Stimulated activated CD4-positive, alpha-beta T cell treated with anti-CD3 and anti-CD28 coated beads, Interleukin-2, amount 100 ng/mL, for 48 hours (primary cell): Measurements from ENCODE around the gene SRSF12.

Experiments
- DNase-seq, 2 donors: peaks; one replicate each; pipeline ENCODE4 v3.0.0-alpha.2; 2020

Gene SRSF12

GRCh38 chr6:89117211-89118108, at the start of gene SRSF12:
SRSF12 (minus strand) TSS chr6:89118071; CDS start chr6:89117887, 184 bp downstream.
- peak; percentile 13 to 23 for DNase-seq

DNA sequence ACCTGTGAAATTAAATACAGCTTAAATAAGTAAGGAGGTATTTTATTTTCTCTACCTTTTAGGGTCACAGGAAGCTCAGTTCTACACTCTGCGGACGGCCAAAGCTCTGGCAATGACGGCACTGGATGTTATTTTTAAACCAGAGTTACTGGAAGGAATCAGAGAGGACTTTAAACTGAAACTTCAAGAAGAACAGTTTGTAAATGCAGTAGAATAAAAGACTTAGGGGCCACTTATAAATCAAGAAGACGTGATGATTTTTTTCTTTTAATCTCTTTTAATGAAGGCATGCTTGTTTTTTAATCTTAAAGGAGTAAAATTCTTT, 44.1 kb upstream of the SRSF12 start:
- no peak for DNase-seq

DNA sequence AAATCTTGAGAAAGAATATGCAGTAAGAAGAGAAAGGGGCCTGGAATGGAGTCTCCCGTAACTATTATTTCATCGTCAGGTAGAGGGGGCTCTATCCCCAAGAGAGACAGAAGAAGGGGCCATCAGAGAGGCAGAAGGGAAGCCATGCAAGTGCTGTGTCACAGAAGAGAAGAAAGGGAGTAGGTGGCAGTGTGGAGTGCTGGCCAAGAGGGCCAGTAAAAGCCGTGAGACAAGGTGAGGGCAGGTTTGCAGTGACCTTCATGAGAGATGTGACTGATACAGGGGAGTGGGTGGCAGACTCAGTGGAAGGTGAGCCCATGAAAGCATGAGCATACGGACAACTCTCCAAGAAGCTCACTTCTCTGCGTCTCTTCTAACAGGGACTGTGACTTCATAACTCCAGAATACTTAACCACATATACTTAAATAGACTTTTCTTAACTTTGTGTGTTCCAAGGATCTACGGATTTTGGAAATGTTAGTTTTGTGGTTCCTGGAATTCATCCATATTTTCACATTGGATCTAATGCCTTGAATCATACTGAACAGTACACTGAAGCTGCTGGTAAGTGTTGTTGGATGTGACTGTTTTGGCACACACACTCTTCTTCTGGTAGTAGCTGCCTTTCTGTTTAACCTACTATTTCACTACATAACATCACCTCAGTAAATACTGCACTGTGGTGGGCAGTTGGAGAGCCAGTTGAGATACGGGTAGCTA, 43.6 kb upstream of the SRSF12 start:
- DNase-seq = no peak

DNA sequence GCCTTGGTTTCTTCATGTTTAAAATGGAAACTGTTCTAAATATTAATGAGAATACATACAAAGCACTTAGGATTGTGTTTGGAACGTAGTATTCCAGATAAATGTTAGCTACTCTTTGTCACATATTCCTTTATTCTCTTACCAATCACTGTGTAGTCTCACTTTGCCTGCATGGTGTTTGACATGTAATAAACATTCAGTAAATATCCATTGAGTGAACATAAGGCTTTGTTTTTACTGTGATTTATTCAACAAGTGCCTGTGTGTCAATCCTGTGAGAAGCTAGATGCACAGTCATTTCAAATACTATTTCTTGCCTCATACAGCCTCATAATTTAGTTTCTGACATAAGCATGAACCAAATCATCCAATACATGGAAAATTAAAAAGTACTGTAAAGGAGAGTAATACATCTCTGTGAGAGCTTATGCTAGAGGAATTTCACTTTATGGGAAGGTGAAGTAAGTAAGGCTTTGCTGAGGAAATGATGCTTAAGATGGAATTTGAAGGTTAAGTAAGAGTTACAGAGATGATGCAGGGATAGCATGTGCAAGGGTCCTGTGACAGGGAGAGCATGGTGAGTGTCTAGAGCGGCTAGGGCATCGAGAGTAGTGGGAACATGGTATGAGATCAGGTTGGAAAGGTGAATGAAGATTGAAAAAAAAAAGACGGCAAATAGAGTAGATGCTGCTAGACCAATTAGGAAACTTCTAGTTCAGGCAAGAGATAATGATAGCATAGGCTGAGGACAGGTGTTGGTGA, 42.6 kb upstream of the SRSF12 start:
- DNase-seq = no peak

DNA sequence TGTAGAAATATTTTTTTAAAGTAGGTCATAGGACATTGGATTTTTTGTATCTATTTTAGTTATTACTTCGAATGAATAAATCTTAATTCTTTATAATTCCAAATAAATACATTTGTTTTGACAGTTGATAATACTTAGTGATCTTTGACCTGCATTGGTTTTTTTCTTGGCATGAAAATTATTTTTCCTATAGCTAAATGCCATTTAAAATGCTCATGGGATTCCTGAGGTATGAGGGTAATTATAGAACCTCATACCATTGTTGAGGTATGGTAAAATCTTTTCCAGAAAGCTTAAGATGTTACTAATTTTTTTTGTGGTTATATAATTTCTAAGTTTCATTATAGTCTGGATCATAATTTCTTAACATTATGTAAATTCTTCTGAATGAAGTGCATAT, 36.3 kb upstream of the SRSF12 start:
- DNase-seq = no peak

DNA sequence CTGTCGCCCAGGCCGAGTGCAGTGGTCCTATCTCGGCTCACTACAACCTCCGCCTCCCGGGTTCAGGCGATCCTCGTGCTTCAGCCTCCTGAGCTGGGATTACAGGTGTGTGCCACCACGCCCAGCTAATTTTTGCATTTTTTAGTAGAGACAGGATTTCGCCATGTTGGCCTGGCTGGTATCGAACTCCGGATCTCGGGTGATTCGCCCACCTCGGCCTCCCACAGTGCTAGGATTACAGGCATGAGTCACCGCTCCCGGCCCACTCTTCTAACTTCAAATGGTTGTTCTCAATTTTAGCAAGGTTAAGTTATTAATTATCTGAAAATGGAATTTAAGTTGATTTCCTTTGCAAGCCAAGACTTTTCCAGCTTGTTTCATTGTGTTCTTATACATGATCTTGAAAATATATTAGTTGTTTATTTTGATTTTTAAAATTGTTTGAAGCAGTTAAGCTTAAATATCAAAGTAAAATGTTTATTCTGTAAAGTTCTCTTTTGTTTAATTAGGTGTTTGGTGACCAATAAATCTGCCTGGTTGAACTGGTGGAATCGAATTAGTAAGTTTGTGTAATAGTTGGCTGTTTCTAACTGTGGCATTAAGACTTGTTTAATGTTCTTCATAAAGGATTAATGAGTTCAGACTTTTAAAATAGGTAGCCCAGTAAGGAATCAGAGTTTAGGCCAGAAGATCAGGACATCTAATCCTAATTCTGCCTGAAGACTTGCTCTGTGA, 30.3 kb upstream of the SRSF12 start:
- peak; percentile 3 to 14 for DNase-seq

DNA sequence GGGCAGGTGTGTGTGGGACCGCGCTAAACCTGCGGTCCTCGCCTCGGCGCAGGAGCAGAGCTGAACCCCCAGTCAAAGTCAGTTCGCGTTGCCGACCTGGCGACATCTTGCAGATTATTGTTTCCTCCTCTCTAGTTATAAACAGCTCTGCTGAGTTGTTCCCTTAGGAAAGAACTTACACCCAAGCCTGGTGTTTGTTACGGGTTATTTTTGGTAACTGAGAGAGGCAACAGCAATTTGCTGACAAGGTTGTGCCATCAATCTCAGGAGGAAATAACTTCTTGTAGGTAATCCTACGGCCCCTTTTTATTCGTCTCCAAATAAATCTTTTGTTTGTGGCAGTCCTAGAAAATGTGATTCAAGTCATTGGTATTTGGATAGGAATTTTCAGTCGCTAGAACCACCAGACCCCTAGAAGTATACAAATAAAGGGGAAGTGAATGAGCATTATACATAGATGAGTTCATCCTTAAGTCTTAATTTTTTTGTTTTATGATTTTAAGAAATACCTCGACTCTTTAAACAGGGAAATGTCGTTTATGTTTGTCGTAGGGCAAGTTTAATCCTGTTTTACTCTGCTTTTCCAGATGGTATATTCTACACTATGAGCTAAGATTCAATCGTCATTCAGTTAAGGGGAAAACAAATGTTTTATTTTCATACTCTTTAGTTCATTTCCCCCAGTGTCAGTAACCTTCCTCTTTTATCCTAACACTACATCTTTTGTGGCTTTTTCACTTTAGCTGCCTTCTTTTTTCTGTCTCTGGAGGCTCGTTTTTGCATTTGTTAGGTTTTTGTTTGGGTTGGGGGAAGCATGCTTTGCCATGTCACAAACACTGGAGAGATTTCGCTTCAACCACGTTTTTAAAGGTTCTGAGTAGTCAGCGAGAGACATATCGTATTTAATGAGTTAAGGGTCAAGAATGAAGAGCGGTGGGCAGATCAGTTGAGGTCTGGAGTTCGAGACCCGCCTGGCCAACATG, 29.1 kb upstream of the SRSF12 start:
- peak in 1 of 2 donors; percentile 23 for DNase-seq

DNA sequence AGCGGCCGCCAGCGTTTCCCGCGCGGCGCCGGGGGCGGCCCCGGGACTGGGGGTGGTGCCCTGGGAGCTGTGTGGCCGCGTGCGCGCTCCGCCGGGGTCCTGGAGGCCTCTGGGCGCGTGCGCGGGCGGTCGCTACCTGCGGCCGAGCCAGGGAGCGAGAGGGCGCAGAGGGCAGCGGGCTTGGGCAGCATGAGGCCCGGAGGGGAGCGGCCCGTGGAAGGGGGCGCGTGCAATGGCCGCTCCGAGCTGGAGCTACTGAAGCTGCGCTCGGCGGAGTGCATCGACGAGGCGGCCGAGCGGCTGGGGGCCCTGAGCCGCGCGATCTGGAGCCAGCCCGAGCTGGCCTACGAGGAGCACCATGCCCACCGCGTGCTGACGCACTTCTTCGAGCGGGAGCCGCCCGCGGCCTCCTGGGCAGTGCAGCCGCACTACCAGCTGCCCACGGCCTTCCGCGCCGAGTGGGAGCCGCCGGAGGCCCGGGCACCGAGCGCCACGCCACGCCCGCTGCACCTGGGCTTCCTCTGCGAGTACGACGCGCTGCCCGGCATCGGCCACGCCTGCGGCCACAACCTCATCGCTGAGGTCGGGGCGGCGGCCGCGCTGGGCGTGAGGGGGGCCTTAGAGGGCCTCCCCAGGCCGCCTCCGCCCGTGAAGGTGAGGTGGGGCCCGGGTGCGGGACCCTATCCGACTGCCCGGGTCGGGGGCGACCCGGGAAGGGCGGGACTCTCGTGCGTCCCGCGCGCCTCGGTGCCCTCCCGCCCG, 28.3 kb upstream of the SRSF12 start, which contains the start of gene PM20D2:
PM20D2 (plus strand) TSS at position 100 of the 762 bp plus-strand sequence; CDS start at position 190, 90 bp downstream.
- DNase-seq = peak; percentile 49 to 65

- DNase-seq = peak in 1 of 2 donors; percentile 22
These were observed 27.5 kb upstream of the SRSF12 start for GRCh38 chr6:89145091-89145955.

DNA sequence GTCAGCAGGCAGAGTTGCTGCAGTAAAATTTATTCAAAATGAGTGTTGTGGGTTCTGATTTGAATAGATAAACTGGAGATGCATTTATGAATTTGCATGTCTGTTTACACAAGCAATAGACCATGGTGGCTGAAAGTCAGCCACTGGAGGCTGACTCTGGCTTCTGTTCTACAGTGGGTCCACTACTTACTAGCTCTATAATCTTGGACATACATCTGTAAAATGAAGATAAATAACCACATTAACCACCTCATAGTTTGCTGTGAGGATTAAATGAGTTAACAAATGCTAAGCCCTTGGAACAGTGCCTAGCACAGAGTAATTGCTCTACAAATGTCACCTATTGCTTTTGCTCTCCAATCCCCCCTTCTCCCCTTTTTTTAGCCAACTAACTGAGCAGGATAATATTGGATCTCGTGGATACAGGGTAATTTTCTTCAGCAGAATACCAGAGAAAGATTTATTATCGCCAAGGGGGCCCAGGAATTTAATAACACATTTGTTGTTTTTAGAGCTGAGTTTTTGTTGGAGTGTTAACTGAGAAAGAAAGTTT, 26.6 kb upstream of the SRSF12 start:
- DNase-seq = no peak

- no peak for DNase-seq
These were observed 22.7 kb upstream of the SRSF12 start for GRCh38 chr6:89140347-89141156.

- no peak for DNase-seq
These were observed 21.9 kb upstream of the SRSF12 start for GRCh38 chr6:89139509-89140346.

DNA sequence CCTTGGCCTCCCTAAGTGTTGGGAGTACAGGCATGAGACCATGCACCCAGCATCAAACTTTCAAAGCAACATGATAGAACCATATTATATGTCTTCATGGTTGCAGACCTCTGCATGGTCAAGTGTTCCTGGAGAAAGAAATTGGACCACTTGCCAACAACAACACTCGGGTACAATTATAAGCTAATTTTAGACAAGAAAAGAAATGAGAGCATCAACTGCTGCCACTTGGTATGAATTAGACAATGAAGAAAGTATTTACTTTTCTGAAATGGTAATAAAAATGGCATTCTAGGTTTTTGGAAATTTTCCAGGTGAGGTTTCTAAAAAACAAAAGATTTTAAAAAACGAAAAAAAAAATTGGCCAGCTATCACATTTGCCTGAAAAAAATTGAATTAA, 20.3 kb upstream of the SRSF12 start:
- DNase-seq = no peak

DNA sequence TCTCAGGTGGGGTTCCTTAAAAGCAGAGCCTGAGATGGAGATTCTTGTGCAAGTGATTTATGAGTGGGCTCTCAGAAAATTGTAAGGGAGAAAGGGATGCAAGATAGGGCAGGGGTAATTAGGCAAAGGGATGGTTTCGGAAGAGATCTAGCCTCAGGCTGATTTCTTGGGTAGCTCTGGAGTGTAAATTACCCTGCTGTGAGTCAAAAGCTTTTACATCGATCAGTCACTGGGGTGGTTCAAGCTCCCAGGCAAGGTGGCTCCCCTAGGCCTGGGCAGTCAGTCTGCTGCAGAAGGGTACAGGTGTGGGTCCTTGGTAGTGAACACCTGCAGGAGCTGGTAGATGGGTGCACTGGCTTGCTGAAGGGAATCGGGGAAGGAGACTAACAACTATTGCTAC, 16.9 kb upstream of the SRSF12 start:
- no peak for DNase-seq

- DNase-seq = no peak
These were observed 16.1 kb upstream of the SRSF12 start for GRCh38 chr6:89133981-89134380.

GRCh38 chr6:89132057-89132456, 14.2 kb upstream of the SRSF12 start:
- no peak for DNase-seq

GRCh38 chr6:89131599-89131998, 13.7 kb upstream of the SRSF12 start:
- DNase-seq = no peak
